Measurements from ENCODE around the gene EAF2.

EAF2 gene

GRCh38 chr3:121924734-121925133, 89.7 kb downstream of the EAF2 start:
- H3K9me3 ChIP-seq (ENCODE audit: control insufficient read depth in 2 of 2, low read length in 2 of 2), result no peaks in the 10 kb centered on the region
- no peak overlapping the region for H3K4me3 ChIP-seq (ENCODE audit: low read length in 2 of 2)
- no peaks in the 10 kb centered on the region for H3K4me1 ChIP-seq (ENCODE audit: control insufficient read depth in 2 of 2, insufficient read depth in 2 of 2, low read length in 2 of 2)
- H3K9ac ChIP-seq (ENCODE audit: low read depth in 1 of 2, low read length in 2 of 2), result no peak overlapping the region
- H3K27ac ChIP-seq (ENCODE audit: low read depth in 2 of 2, low read length in 2 of 2), result no peak overlapping the region
- H3K27me3 ChIP-seq (ENCODE audit: control insufficient read depth in 2 of 2, insufficient read depth in 2 of 2, low read length in 2 of 2), result no peaks in the 10 kb centered on the region
- H3K36me3 ChIP-seq (ENCODE audit: control insufficient read depth in 2 of 2, insufficient read depth in 2 of 2, low read length in 2 of 2), result peaks cover 0 to 7% of the 10 kb centered on the region in 2 donors

DNA sequence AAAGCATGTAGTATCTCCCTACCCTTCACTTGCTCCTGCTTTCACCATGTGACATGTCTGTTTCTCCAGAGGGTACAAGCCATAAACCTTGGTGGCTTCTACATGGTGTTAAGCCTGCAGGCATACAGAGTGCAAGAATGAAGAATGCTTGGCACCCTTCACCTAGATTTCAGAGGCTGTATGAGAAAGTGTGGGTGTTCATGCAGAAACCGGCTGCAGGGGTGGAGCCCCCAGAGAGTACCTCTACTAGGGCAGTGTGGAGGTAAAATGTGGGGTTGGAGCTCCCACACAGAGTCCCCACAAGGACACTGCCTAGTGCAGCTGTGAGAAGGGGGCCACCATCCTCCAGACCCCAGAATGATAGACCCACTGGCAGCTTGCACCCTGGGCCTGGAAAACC, 91.4 kb downstream of the EAF2 start:
- no peak overlapping the region for H3K27ac ChIP-seq (ENCODE audit: low read depth in 2 of 2, low read length in 2 of 2)
- no peaks in the 10 kb centered on the region for H3K27me3 ChIP-seq (ENCODE audit: control insufficient read depth in 2 of 2, insufficient read depth in 2 of 2, low read length in 2 of 2)
- H3K4me1 ChIP-seq (ENCODE audit: control insufficient read depth in 2 of 2, insufficient read depth in 2 of 2, low read length in 2 of 2), result no peaks in the 10 kb centered on the region
- H3K4me3 ChIP-seq (ENCODE audit: low read length in 2 of 2), result no peak overlapping the region
- H3K9me3 ChIP-seq (ENCODE audit: control insufficient read depth in 2 of 2, low read length in 2 of 2), result no peaks in the 10 kb centered on the region
- peaks cover 0 to 7% of the 10 kb centered on the region in 2 donors for H3K36me3 ChIP-seq (ENCODE audit: control insufficient read depth in 2 of 2, insufficient read depth in 2 of 2, low read length in 2 of 2)
- no peak overlapping the region for H3K9ac ChIP-seq (ENCODE audit: low read depth in 1 of 2, low read length in 2 of 2)
